OCI-LY3 (cell line): Measurements from ENCODE around the gene POLQ.

Experiments
- H2AFZ ChIP-seq: fragments of 200-600, 300-600 bp; shearing (Covaris generic); 2 replicates; pipeline ENCODE4 v1.6.0; 2014; ENCODE audit warnings: antibody characterized with exemption, low read depth, low read length
- H3K27ac ChIP-seq: fragments of 200-600, 300-600 bp; sonication (generic); 2 replicates; pipeline ENCODE4 v1.5.1; 2014; ENCODE audit warnings: mild to moderate bottlenecking, low read length, moderate library complexity, mixed read lengths
- H3K27me3 ChIP-seq: fragments of 200-600, 300-600 bp; sonication (generic); 2 replicates; pipeline ENCODE4 v1.6.1; 2014; ENCODE audit warnings: low read depth, low read length, mixed read lengths
- H3K36me3 ChIP-seq: fragments of 200-600, 300-600 bp; sonication (generic); replicated peaks from 2 replicates; pipeline ENCODE3; 2014; ENCODE audit warnings: low read depth, low read length, mixed read lengths
- H3K4me1 ChIP-seq: fragments of 300-600, 200-600 bp; sonication (generic); 2 replicates; pipeline ENCODE4 v1.6.1; 2014; ENCODE audit warnings: low read length, mixed read lengths
- H3K4me2 ChIP-seq: fragments of 200-600, 300-600 bp; sonication (generic); 2 replicates; pipeline ENCODE4 v1.6.1; 2014; ENCODE audit warnings: low read length, mixed read lengths
- H3K4me3 ChIP-seq: fragments of 300-600, 200-600 bp; sonication (generic); 2 replicates; pipeline ENCODE4 v1.5.1; 2014; ENCODE audit warnings: antibody characterized with exemption, mild to moderate bottlenecking, low read length, moderate library complexity
- H3K79me2 ChIP-seq: fragments of 300-600, 200-600 bp; shearing (Covaris generic); 2 replicates; pipeline ENCODE4 v1.6.1; 2014; ENCODE audit warnings: mild to moderate bottlenecking, low read length, mixed read lengths
- H3K9ac ChIP-seq: fragments of 300-600, 200-600 bp; shearing (Covaris generic); 2 replicates; pipeline ENCODE4 v1.6.0; 2014; ENCODE audit warnings: mild to moderate bottlenecking, low read length, moderate library complexity
- H3K9me3 ChIP-seq: fragments of 200-600, 300-600 bp; shearing (Covaris generic); 2 replicates; pipeline ENCODE4 v1.6.1; 2014; ENCODE audit warnings: low read length, mixed read lengths; ENCODE audit not compliant: insufficient read depth
- H4K20me1 ChIP-seq: fragments of 200-600, 300-600 bp; sonication (generic); 2 replicates; pipeline ENCODE4 v1.6.1; 2016; ENCODE audit warnings: low read length, mixed read lengths; ENCODE audit not compliant: insufficient read depth
- EZH2phosphoT487 ChIP-seq: fragments of 200-600 bp; shearing (Covaris generic); IDR thresholded peaks from 2 replicates; pipeline ENCODE4 v1.6.1; 2018; ENCODE audit warnings: antibody characterized with exemption, mixed run types, low read depth
- TF ChIP-seq, protein P1 (sequence below): fragments of 200-600, 300-600 bp; sonication (generic); IDR thresholded peaks from 2 replicates; pipeline ENCODE4 v1.5.1; 2014; ENCODE audit warnings: antibody characterized with exemption, low read length, low read depth

Gene POLQ

DNA sequence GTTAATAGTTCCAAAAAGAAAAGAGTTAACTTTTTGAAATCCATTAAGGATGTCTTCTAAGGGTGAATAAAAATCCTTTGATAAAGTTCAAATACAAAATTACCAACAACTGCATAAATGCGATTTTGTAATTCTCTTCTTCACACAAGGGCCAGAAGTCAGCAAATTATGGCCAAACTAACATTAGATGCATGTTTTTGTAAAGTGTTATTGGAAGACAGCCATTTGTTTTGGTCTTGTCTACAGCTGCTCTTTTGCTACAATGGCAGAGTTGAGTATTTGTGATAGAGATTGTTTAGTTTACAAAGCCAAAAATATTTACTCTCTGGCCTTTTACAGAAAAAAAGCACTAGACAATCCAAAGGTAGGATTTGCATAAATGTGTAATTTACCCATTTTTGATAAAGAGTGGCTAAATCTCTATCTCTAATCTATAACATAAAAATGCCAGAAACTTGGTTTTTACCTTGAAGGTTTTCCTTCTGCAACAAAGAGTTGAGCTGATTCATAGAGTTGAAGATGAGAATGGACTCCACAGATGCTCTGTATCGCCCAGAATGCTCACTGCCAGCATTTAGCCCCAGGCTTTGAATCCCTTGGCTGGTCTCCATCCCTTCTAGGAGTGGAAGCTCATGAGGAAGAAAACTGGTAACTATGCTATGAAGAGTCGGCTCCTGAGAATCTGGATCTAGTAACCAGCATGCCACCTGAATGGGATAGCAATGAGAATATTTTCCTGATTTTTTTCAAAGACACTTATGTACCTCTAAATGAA, 64.5 kb downstream of the POLQ start:
- TF ChIP-seq, protein P1, sequence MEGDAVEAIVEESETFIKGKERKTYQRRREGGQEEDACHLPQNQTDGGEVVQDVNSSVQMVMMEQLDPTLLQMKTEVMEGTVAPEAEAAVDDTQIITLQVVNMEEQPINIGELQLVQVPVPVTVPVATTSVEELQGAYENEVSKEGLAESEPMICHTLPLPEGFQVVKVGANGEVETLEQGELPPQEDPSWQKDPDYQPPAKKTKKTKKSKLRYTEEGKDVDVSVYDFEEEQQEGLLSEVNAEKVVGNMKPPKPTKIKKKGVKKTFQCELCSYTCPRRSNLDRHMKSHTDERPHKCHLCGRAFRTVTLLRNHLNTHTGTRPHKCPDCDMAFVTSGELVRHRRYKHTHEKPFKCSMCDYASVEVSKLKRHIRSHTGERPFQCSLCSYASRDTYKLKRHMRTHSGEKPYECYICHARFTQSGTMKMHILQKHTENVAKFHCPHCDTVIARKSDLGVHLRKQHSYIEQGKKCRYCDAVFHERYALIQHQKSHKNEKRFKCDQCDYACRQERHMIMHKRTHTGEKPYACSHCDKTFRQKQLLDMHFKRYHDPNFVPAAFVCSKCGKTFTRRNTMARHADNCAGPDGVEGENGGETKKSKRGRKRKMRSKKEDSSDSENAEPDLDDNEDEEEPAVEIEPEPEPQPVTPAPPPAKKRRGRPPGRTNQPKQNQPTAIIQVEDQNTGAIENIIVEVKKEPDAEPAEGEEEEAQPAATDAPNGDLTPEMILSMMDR = no peak
- no peak for TF ChIP-seq EZH2phosphoT487
- Histone ChIP-seq H3K27ac (no peak overlapping the region), H3K27me3 (no peaks in the 10 kb centered on the region), H4K20me1 (no peaks in the 10 kb centered on the region), H3K9ac (no peak overlapping the region), H3K79me2 (0 out of 2 replicates have a peak, but pooled peaks cover 4% of the 10 kb centered on the region), H3K36me3 (peaks cover 39% of the 10 kb centered on the region), H3K4me3 (no peak overlapping the region), H3K4me1 (no peaks in the 10 kb centered on the region), H2AFZ (no peak overlapping the region), H3K9me3 (no peaks in the 10 kb centered on the region), H3K4me2 (no peak overlapping the region)

DNA sequence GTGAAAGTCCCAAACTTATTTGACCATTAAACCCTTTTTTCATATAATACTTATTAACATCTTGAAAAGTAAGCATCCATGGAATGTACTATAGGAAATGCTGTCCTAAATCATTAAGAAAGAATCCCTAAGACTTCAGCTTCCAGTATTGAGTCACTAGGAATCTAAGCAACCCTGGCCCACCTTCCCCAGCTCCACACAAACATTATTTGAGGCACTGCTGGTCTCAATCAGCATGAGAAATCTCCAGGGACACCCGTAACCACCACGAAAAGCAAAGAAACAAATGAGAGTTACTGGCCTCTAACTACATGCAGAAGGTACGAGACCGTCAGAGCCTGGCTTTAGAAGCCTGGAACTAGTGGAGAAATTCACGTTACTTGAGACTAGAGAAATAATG, 68.2 kb downstream of the POLQ start:
- no peak overlapping the region for H2AFZ ChIP-seq
- H3K27ac ChIP-seq = no peak overlapping the region
- H3K36me3 ChIP-seq = peaks cover 54% of the 10 kb centered on the region
- H3K4me3 ChIP-seq = no peak overlapping the region
- H3K9me3 ChIP-seq = no peaks in the 10 kb centered on the region
- H4K20me1 ChIP-seq = no peaks in the 10 kb centered on the region
- H3K4me1 ChIP-seq = no peaks in the 10 kb centered on the region
- H3K79me2 ChIP-seq = peaks cover 4% of the 10 kb centered on the region; the same call in 1 of the 2 replicates
- no peaks in the 10 kb centered on the region for H3K27me3 ChIP-seq
- no peak overlapping the region for H3K9ac ChIP-seq
- no peak overlapping the region for H3K4me2 ChIP-seq
- TF ChIP-seq, protein P1 = no peak

DNA sequence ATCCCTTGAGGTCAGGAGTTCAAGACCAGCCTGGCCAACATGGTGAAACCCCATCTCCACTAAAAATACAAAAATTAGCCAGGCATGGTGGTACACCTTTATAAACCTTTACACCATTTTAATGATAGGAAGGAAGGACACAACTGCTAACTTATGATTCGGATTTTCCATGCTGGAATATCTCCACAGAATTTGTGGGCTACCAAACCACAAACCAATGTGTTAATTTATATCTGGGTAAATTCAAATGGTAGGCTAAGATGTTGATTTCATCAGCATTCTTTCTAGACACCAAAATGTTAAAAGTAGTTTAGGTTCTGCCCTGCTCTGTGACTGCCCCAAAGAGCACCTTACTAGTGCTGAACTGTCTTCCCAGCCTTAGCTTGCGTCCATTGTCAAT, 72.8 kb downstream of the POLQ start:
- H3K9me3 ChIP-seq = no peaks in the 10 kb centered on the region
- H3K27me3 ChIP-seq = no peaks in the 10 kb centered on the region
- peaks cover 4% of the 10 kb centered on the region; the same call in 1 of the 2 replicates for H3K79me2 ChIP-seq
- H2AFZ ChIP-seq = no peak overlapping the region
- no peak overlapping the region for H3K9ac ChIP-seq
- no peak overlapping the region for H3K4me2 ChIP-seq
- no peak overlapping the region for H3K4me3 ChIP-seq
- H3K36me3 ChIP-seq = peaks cover 58% of the 10 kb centered on the region
- TF ChIP-seq, protein P1 = no peak
- H3K4me1 ChIP-seq = no peaks in the 10 kb centered on the region
- no peak overlapping the region for H3K27ac ChIP-seq
- no peaks in the 10 kb centered on the region for H4K20me1 ChIP-seq

DNA sequence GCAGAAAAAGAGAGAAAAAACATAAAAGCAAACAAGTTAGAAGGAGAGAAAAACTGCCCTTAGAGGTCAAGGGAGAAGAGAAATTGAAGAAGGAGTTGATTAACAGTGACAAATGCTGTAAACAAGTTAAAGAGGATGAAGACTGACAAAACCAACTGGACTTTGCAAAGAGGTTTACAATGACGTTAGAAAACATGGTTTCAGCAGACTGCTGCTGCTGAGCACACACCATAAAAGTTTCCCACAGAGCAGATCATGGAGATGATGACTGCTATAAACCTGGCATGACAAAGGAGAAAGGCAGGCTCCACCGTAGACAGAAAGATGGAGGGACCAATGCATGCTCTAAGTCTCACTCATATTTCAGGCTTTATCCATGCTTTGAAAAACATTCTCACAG, 78.7 kb downstream of the POLQ start:
- Histone ChIP-seq H4K20me1 (no peaks in the 10 kb centered on the region), H3K9me3 (no peaks in the 10 kb centered on the region), H3K9ac (no peak overlapping the region), H2AFZ (no peak overlapping the region), H3K27me3 (no peaks in the 10 kb centered on the region), H3K4me2 (no peak overlapping the region), H3K4me3 (no peak overlapping the region), H3K27ac (no peak overlapping the region), H3K4me1 (no peaks in the 10 kb centered on the region), H3K79me2 (no peaks in the 10 kb centered on the region), H3K36me3 (peaks cover 53% of the 10 kb centered on the region)
- TF ChIP-seq EZH2phosphoT487 = no peak
- TF ChIP-seq, protein P1 = no peak
